A673 (cell line): ENCODE data around the gene SERGEF. TPM values are rescaled to one million over a fixed set of nuclear protein-coding genes. Genes with fewer than 3 reads are reported as not detected.

Source experiments
- BruUV-seq: library from RNA; stranded (reverse); fragments of 400-500 nt; replicated peaks from 2 replicates; lab custom pipeline; 2021; lab: Mats Ljungman, UMichigan
- CTCF ChIA-PET: fragments of 300-600 bp; sonication (Branson Sonifier 250); formaldehyde crosslinking; loops from one replicate; lab custom pipeline; 2022; ENCODE audit warnings: antibody characterized with exemption; lab: Charles Lee
- POLR2A ChIA-PET: fragments of 300-600 bp; sonication (Branson Sonifier 250); formaldehyde crosslinking; loops from one replicate; lab custom pipeline; 2022; ENCODE audit warnings: antibody characterized with exemption; ENCODE audit not compliant: low non-redundant PET; lab: Charles Lee
- DNase-seq: peaks from one replicate; pipeline ENCODE4 v3.0.0-alpha.2; 2015; ENCODE audit warnings: low spot score
- H3K27ac ChIP-seq: fragments of 200-600 bp; sonication (generic); 2 replicates; pipeline ENCODE4 v1.5.1; 2016; ENCODE audit warnings: mixed run types, low read depth, mild to moderate bottlenecking, mixed read lengths, antibody characterized with exemption, low read length; ENCODE audit not compliant: poor library complexity, severe bottlenecking
- H3K27me3 ChIP-seq: fragments of 200-600 bp; sonication (generic); replicated peaks from 2 replicates; pipeline ENCODE4 v1.6.1; 2017; ENCODE audit warnings: mixed run types, low read depth, mild to moderate bottlenecking, mixed read lengths, antibody characterized with exemption, low read length; ENCODE audit not compliant: insufficient read depth, poor library complexity
- H3K36me3 ChIP-seq: fragments of 200-600 bp; sonication (generic); 2 replicates; pipeline ENCODE4 v1.6.1; 2016; ENCODE audit warnings: mixed run types, mild to moderate bottlenecking, mixed read lengths, antibody characterized with exemption, low read length; ENCODE audit not compliant: insufficient read depth, poor library complexity, severe bottlenecking
- H3K4me1 ChIP-seq: fragments of 200-600 bp; sonication (generic); 2 replicates; pipeline ENCODE4 v1.6.1; 2017; ENCODE audit warnings: mixed run types, mild to moderate bottlenecking, mixed read lengths, antibody characterized with exemption, low read length; ENCODE audit not compliant: insufficient read depth, poor library complexity, severe bottlenecking
- H3K4me3 ChIP-seq: fragments of 200-600 bp; sonication (generic); 2 replicates; pipeline ENCODE4 v1.5.1; 2016; ENCODE audit warnings: low read depth, mixed run types, mild to moderate bottlenecking, mixed read lengths, low read length; ENCODE audit not compliant: poor library complexity, severe bottlenecking
- H3K9me3 ChIP-seq: fragments of 200-600 bp; sonication (generic); 2 replicates; pipeline ENCODE4 v1.6.1; 2016; ENCODE audit warnings: mixed run types, low read depth, mild to moderate bottlenecking, mixed read lengths, antibody characterized with exemption, low read length; ENCODE audit not compliant: poor library complexity, severe bottlenecking
- EZH2 ChIP-seq: fragments of 200-600 bp; sonication (generic); IDR thresholded peaks from 2 replicates; pipeline ENCODE4 v1.6.1; 2017; ENCODE audit warnings: borderline replicate concordance, low read depth, mild to moderate bottlenecking, mixed read lengths, antibody characterized with exemption, low read length; ENCODE audit not compliant: poor library complexity, severe bottlenecking
- intact Hi-C: fragments of 100-400 bp; cut with micrococcal nuclease; formaldehyde crosslinking; loops from one replicate; pipeline ENCODE4 v1.10.0; 2022; ENCODE audit not compliant: unreplicated experiment
- total RNA-seq: library from RNA; stranded (reverse); gene quantifications from 2 replicates; pipeline ENCODE4 v1.2.3, GENCODE V29; 2021
- TF ChIP-seq, protein P1 (sequence below): fragments of 300-800, 200-600 bp; sonication (generic); conservative IDR thresholded peaks from 2 replicates; pipeline ENCODE4 v1.5.1; 2017; ENCODE audit warnings: low read depth, mild to moderate bottlenecking, antibody characterized with exemption, low read length, moderate library complexity, mixed read lengths

SERGEF gene
- total RNA-seq, 1 experiment from 2014 or later, result 15.2 TPM

DNA sequence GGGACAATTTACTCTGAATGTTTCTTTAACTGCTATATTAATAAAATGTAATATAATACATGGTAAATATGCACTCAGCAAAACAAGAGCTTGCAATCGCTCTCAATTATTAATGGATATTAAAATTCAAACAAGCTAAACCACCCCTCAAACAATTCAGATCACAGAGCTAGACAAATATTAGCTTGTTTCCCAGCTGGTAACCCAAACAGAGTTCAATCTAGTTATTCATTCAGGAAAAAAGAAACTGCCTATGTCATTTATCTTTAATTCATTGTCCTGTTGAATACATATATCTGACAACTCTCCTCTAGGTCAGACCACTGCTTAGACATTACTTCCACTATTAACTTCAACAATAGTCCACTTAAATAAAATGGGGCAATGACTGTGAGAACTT lies 78.7 kb downstream of the SERGEF start:
- peaks cover 3% of the 10 kb centered on the region for H3K9me3 ChIP-seq
- H3K27me3 ChIP-seq, result no peaks in the 10 kb centered on the region
- no peaks in the 10 kb centered on the region for H3K36me3 ChIP-seq
- POLR2A ChIA-PET, result no interaction called here
- peaks cover 17% of the 10 kb centered on the region for H3K4me1 ChIP-seq
- no peak overlapping the region for H3K4me3 ChIP-seq
- CTCF ChIA-PET, result no interaction called here
- intact Hi-C loops, result no loop called here
- no peak for DNase-seq
- TF ChIP-seq, protein P1, sequence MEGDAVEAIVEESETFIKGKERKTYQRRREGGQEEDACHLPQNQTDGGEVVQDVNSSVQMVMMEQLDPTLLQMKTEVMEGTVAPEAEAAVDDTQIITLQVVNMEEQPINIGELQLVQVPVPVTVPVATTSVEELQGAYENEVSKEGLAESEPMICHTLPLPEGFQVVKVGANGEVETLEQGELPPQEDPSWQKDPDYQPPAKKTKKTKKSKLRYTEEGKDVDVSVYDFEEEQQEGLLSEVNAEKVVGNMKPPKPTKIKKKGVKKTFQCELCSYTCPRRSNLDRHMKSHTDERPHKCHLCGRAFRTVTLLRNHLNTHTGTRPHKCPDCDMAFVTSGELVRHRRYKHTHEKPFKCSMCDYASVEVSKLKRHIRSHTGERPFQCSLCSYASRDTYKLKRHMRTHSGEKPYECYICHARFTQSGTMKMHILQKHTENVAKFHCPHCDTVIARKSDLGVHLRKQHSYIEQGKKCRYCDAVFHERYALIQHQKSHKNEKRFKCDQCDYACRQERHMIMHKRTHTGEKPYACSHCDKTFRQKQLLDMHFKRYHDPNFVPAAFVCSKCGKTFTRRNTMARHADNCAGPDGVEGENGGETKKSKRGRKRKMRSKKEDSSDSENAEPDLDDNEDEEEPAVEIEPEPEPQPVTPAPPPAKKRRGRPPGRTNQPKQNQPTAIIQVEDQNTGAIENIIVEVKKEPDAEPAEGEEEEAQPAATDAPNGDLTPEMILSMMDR, result no peak
- no peak for TF ChIP-seq EZH2
- no peak overlapping the region for H3K27ac ChIP-seq
- no TSS peak for BruUV-seq

- no peak overlapping the region for H3K4me3 ChIP-seq
- H3K27ac ChIP-seq, result no peak overlapping the region
- TF ChIP-seq, protein P1, result no peak
- TF ChIP-seq EZH2, result no peak
- H3K36me3 ChIP-seq, result no peaks in the 10 kb centered on the region
- DNase-seq, result no peak
- BruUV-seq, result no TSS peak
- H3K9me3 ChIP-seq, result peaks cover 3% of the 10 kb centered on the region
- H3K27me3 ChIP-seq, result no peaks in the 10 kb centered on the region
- POLR2A ChIA-PET, result no interaction called here
- peaks cover 22% of the 10 kb centered on the region for H3K4me1 ChIP-seq
- CTCF ChIA-PET, result no interaction called here
- intact Hi-C loops, result no loop called here
Measured at GRCh38 chr11:17933708-17934107, 79.1 kb downstream of the SERGEF start.

DNA sequence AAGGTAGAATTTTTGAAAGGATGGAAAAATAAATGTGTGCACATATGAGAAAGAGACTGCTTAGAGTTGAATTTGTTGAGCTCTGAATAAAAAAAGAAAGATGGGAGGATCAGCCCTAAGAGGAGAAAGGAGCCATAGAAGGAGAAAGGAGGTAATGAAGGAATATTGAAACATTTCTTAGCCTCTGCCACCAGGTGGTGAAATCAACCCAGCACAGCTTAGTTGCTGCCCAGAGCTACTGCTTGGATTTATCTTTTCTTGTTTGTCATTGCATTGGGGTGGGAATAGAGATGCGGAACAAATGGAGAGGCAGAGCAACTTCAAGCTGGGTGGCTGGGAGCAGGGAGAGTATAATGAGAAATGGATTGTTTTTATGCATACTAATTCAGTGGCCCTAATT lies 80.4 kb downstream of the SERGEF start:
- ChIA-PET POLR2A (no interaction called here), CTCF (no interaction called here)
- no TSS peak for BruUV-seq
- no peak for DNase-seq
- Histone ChIP-seq H3K36me3 (no peaks in the 10 kb centered on the region), H3K4me3 (no peak overlapping the region), H3K27ac (no peak overlapping the region), H3K27me3 (no peaks in the 10 kb centered on the region), H3K4me1 (peaks cover 34% of the 10 kb centered on the region), H3K9me3 (peaks cover 3% of the 10 kb centered on the region)
- intact Hi-C loops, result no loop called here
- TF ChIP-seq EZH2, result no peak
- TF ChIP-seq, protein P1, result no peak; the same call in 1 of the 2 replicates
